NOMO-1 (cell line): Measurements from ENCODE around the gene CSRNP3.
"Not testable (repeated sequence)": the region's sequence is repeated elsewhere in the genome, so short reads cannot be mapped to it uniquely, and the experiment has no call there.

Experiments
- DNase-seq, 2 experiments: peaks; one replicate each; lab custom pipeline; 2025; ENCODE audit not compliant: unreplicated experiment in 2 of 2; lab: John Stamatoyannopoulos, UW

Gene CSRNP3

GRCh38 chr2:165584126-165584654, 114.7 kb downstream of the CSRNP3 start:
- no peak for DNase-seq

GRCh38 chr2:165586019-165586418, 116.5 kb downstream of the CSRNP3 start:
- DNase-seq, result no peak

- DNase-seq, result no peak
Observed at GRCh38 chr2:165587335-165587938, 117.9 kb downstream of the CSRNP3 start.

GRCh38 chr2:165590999-165591398, 121.5 kb downstream of the CSRNP3 start:
- DNase-seq, result not testable (repeated sequence)

- no peak for DNase-seq
Observed at GRCh38 chr2:165593081-165593480, 123.6 kb downstream of the CSRNP3 start.

- no peak for DNase-seq
Observed at GRCh38 chr2:165594231-165594934, 124.9 kb downstream of the CSRNP3 start.

GRCh38 chr2:165594935-165595255, 125.4 kb downstream of the CSRNP3 start:
- no peak for DNase-seq

GRCh38 chr2:165596788-165597187, 127.3 kb downstream of the CSRNP3 start:
- no peak for DNase-seq

GRCh38 chr2:165601065-165601830, 131.8 kb downstream of the CSRNP3 start:
- DNase-seq, result no peak

GRCh38 chr2:165601928-165602521, 132.5 kb downstream of the CSRNP3 start:
- no peak for DNase-seq

- no peak for DNase-seq
Observed at GRCh38 chr2:165609672-165610071, 140.2 kb downstream of the CSRNP3 start.

GRCh38 chr2:165610591-165611029, 141.1 kb downstream of the CSRNP3 start:
- no peak for DNase-seq

- DNase-seq, result no peak
Observed at GRCh38 chr2:165617741-165618481, 148.4 kb downstream of the CSRNP3 start.

GRCh38 chr2:165618806-165619205, 149.3 kb downstream of the CSRNP3 start:
- no peak for DNase-seq

- no peak for DNase-seq
Observed at GRCh38 chr2:165621086-165621560, 151.6 kb downstream of the CSRNP3 start.

- DNase-seq, result no peak
Observed at GRCh38 chr2:165623161-165623560, 153.7 kb downstream of the CSRNP3 start.

- DNase-seq, result no peak
Observed at GRCh38 chr2:165623783-165624469, 154.4 kb downstream of the CSRNP3 start.

GRCh38 chr2:165624470-165624800, 154.9 kb downstream of the CSRNP3 start:
- DNase-seq, result no peak

GRCh38 chr2:165627470-165627869, 158.0 kb downstream of the CSRNP3 start:
- DNase-seq, result no peak

GRCh38 chr2:165629776-165630175, 160.3 kb downstream of the CSRNP3 start:
- no peak for DNase-seq
